Body of pancreas (tissue), 4 donors: ENCODE measurements around the gene CADM2.

Experiments
- POLR2A ChIP-seq, 3 donors: fragments of 450-650 bp; IDR thresholded peaks; one replicate each; pipeline ENCODE4 v1.6.1; 2016; ENCODE audit warnings: antibody characterized with exemption in 3 of 3, mild to moderate bottlenecking in 2 of 3
- TF ChIP-seq, protein P1 (sequence below), 7 experiments: fragments of 450-650 bp in 4 of 7; fragments of 200-600 bp in 3 of 7; sonication (generic) in 3 of 7; IDR thresholded peaks; one replicate each; pipeline ENCODE4 v1.5.1; 2016 to 2019; ENCODE audit warnings: antibody characterized with exemption in 7 of 7

DNA sequence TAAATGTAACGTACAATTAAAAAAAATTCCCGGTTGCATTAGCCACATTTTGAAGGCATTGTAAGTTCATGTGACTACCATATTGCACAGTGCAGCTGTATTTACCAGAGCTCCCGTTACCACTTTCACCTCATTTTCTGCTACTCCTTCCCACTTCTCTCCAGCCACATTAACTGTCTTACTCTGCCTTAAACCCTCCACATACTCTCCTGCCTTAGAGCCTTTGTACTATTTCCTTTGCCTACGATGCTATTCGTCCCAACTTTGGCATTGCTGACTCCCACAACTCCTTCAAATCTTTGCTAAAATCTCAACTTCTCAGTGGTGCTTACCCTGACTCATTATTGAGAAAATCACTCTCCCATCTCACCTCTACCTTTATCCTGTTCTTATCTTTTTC, 115.2 kb downstream of the CADM2 start:
- TF ChIP-seq, protein P1, sequence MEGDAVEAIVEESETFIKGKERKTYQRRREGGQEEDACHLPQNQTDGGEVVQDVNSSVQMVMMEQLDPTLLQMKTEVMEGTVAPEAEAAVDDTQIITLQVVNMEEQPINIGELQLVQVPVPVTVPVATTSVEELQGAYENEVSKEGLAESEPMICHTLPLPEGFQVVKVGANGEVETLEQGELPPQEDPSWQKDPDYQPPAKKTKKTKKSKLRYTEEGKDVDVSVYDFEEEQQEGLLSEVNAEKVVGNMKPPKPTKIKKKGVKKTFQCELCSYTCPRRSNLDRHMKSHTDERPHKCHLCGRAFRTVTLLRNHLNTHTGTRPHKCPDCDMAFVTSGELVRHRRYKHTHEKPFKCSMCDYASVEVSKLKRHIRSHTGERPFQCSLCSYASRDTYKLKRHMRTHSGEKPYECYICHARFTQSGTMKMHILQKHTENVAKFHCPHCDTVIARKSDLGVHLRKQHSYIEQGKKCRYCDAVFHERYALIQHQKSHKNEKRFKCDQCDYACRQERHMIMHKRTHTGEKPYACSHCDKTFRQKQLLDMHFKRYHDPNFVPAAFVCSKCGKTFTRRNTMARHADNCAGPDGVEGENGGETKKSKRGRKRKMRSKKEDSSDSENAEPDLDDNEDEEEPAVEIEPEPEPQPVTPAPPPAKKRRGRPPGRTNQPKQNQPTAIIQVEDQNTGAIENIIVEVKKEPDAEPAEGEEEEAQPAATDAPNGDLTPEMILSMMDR (IDR thresholded peaks at IDR 0.05), result no peak
- TF ChIP-seq POLR2A (IDR thresholded peaks at IDR 0.05), result no peak
